Lower leg skin (tissue), 3 donors: ENCODE data around the gene DOCK9.

Experiments
- CTCF ChIP-seq, 3 donors: fragments of 450-650 bp; IDR thresholded peaks; one replicate each; pipeline ENCODE4 v1.5.1; 2016; ENCODE audit warnings: antibody characterized with exemption in 3 of 3, mild to moderate bottlenecking in 3 of 3, moderate library complexity in 2 of 3
- POLR2A ChIP-seq, 2 donors: fragments of 450-650 bp; IDR thresholded peaks; one replicate each; pipeline ENCODE4 v1.6.1; 2016 to 2017; ENCODE audit warnings: antibody characterized with exemption in 2 of 2, mild to moderate bottlenecking in 1 of 2, moderate library complexity in 1 of 2

GRCh38 chr13:98930151-98930591 lies 47.7 kb downstream of the DOCK9 start:
- TF ChIP-seq CTCF (IDR thresholded peaks at IDR 0.05), result no peak
- TF ChIP-seq POLR2A (IDR thresholded peaks at IDR 0.05), result no peak
